ENCODE data around the gene PDSS1. TPM values are rescaled to one million over a fixed set of nuclear protein-coding genes. Genes with fewer than 3 reads are reported as not detected.

PDSS1 gene
- total and polyA plus RNA-seq, 2 of the 4 experiments (the other 2 are of a cell fraction): 9.7 to 13.2 TPM

DNA sequence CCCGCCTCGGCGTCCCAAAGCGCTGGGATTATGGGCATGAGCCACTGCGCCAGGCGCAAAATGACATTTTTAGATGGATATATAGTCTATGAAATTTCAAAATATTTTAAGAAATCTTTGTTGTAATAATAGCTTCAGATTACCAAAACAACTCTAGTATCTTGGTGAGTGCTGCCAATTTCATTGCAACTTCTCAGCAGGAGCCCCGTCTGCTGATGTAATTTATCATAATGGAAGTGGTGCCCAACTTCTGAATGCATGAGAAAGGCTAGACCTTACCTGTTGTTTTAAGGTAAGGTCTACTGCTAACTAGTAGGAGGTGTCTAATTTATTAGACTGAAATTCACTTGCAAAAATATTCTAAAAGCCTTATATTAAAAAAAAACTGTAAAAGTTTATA is 20.0 kb downstream of the PDSS1 start:
- no peaks in the 10 kb centered on the region for H3K9me1 ChIP-seq (ENCODE audit: insufficient read depth, low read length)
- no peak overlapping the region for H3K27ac ChIP-seq (ENCODE audit: insufficient read depth, low read length)
- H4K8ac ChIP-seq (ENCODE audit: low read depth in 2 of 2, low read length in 2 of 2): no peak overlapping the region
- dilution Hi-C loops (cut with HindIII; ENCODE audit: low sequenced_read_pairs, unreplicated experiment): no loop called here
- H3K9me3 ChIP-seq (ENCODE audit: control insufficient read depth, insufficient read depth, low read length): no peaks in the 10 kb centered on the region
- H4K20me1 ChIP-seq (ENCODE audit: insufficient read depth, low read length): no peaks in the 10 kb centered on the region
- no peak overlapping the region for H2AK5ac ChIP-seq (ENCODE audit: low read depth, low read length)
- H2BK15ac ChIP-seq (ENCODE audit: low read depth, low read length): no peak overlapping the region
- 0 out of 4 replicates have a peak, but pooled peaks cover 0 to 4% of the 10 kb centered on the region in 2 experiments for H3K79me1 ChIP-seq (ENCODE audit: low read depth in 1 of 2, low read length in 2 of 2)
- H3K27me3 ChIP-seq (ENCODE audit: control insufficient read depth, insufficient read depth, low read length): no peaks in the 10 kb centered on the region
- peaks cover 17% of the 10 kb centered on the region for H3K36me3 ChIP-seq (ENCODE audit: control insufficient read depth, insufficient read depth, low read length)
- no peak overlapping the region for H2BK20ac ChIP-seq (ENCODE audit: low read depth, low read length)
- intact Hi-C loops (cut with micrococcal nuclease): no loop called here
- no peak overlapping the region for H3K4me2 ChIP-seq (ENCODE audit: low read depth, low read length)
- TF ChIP-seq CHD1 (IDR thresholded peaks at IDR 0.05; ENCODE audit: low read depth, low read length) (no peak), BHLHE40 (IDR thresholded peaks at IDR 0.05; ENCODE audit: low read depth, low read length) (no peak), POLR2A (IDR thresholded peaks at IDR 0.05; ENCODE audit: low read depth, low read length) (no peak), FOS (IDR thresholded peaks at IDR 0.05; ENCODE audit: low read depth, low read length) (no peak), USF2 (IDR thresholded peaks at IDR 0.05; ENCODE audit: low read depth, low read length) (no peak), SMC3 (IDR thresholded peaks at IDR 0.05; ENCODE audit: low read depth, low read length) (no peak), CEBPB (IDR thresholded peaks at IDR 0.05; ENCODE audit: low read depth, low read length) (no peak), RCOR1 (IDR thresholded peaks at IDR 0.05; ENCODE audit: insufficient replicate concordance, low read length) (no peak), RAD21 (IDR thresholded peaks at IDR 0.05; ENCODE audit: low read length) (no peak), MAZ (IDR thresholded peaks at IDR 0.05; ENCODE audit: borderline replicate concordance, low read depth, low read length) (no peak), MAFK (IDR thresholded peaks at IDR 0.05; ENCODE audit: low read depth, low read length) (no peak)
- TF ChIP-seq, protein P1, sequence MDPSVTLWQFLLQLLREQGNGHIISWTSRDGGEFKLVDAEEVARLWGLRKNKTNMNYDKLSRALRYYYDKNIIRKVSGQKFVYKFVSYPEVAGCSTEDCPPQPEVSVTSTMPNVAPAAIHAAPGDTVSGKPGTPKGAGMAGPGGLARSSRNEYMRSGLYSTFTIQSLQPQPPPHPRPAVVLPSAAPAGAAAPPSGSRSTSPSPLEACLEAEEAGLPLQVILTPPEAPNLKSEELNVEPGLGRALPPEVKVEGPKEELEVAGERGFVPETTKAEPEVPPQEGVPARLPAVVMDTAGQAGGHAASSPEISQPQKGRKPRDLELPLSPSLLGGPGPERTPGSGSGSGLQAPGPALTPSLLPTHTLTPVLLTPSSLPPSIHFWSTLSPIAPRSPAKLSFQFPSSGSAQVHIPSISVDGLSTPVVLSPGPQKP (IDR thresholded peaks at IDR 0.05; ENCODE audit: borderline replicate concordance, low read depth, low read length): no peak
- H3K9ac ChIP-seq (ENCODE audit: low read depth, low read length): no peak overlapping the region
- no peak overlapping the region for H2AFZ ChIP-seq (replicated peaks; ENCODE audit: low read length, poor library complexity)
- no peak overlapping the region for H3K4ac ChIP-seq (ENCODE audit: low read depth, low read length)
- WGBS, 2 experiments (ENCODE audit: extremely low coverage in 2 of 2, insufficient read length in 1 of 2): no CpG with 5 or more reads among the region's 7 CpGs
- no peak overlapping the region for H4K91ac ChIP-seq (ENCODE audit: insufficient read depth, low read depth, low read length)
- H3K23ac ChIP-seq (ENCODE audit: low read depth, low read length): no peak overlapping the region
- ATAC-seq (ENCODE audit: low read depth) (no peak), DNase-seq (no peak)
- no peak overlapping the region for H4K5ac ChIP-seq (ENCODE audit: low read depth, low read length)
- no peaks in the 10 kb centered on the region for H3K4me1 ChIP-seq (ENCODE audit: control insufficient read depth, insufficient read depth, low read length)
- H3K4me3 ChIP-seq (ENCODE audit: insufficient read depth, low read depth, low read length): no peak overlapping the region
- no TSS peak for BruUV-seq (replicated peaks)
- POLR2A ChIA-PET (ENCODE audit: unreplicated experiment): no interaction called here
- H2BK120ac ChIP-seq (ENCODE audit: low read depth, low read length): no peak overlapping the region
- H2BK5ac ChIP-seq (ENCODE audit: low read depth, low read length, poor library complexity, severe bottlenecking): no peak overlapping the region
- no peak overlapping the region for H3K18ac ChIP-seq (ENCODE audit: low read depth, low read length)
- no peak overlapping the region for H2AK9ac ChIP-seq (replicated peaks; ENCODE audit: low read depth, low read length, poor library complexity)
- in situ Hi-C loops (cut with MboI; ENCODE audit: low sequenced_read_pairs): no loop called here
- H3K14ac ChIP-seq (replicated peaks; ENCODE audit: low read depth, low read length): no peak overlapping the region
- CTCF ChIA-PET: no interaction called here
- no peak overlapping the region for H3K56ac ChIP-seq (ENCODE audit: extremely low read depth, insufficient read depth, low read length)
